ACC112 (cell line): ENCODE measurements around the gene TSSK2.

ENCODE experiments used
- H2AFZ ChIP-seq: fragments of 200-600 bp; sonication (generic); one replicate; pipeline ENCODE4 v1.6.0; 2017; ENCODE audit warnings: antibody characterized with exemption, low read length; ENCODE audit not compliant: unreplicated experiment
- H3K27ac ChIP-seq: fragments of 200-600 bp; sonication (generic); 2 replicates; pipeline ENCODE4 v1.5.1; 2014; ENCODE audit warnings: low read depth, mild to moderate bottlenecking, antibody characterized with exemption, low read length, moderate library complexity
- H3K27me3 ChIP-seq: fragments of 200-600 bp; sonication (generic); 2 replicates; pipeline ENCODE4 v1.6.1; 2014; ENCODE audit warnings: mild to moderate bottlenecking, antibody characterized with exemption, low read length, moderate library complexity, mixed read lengths; ENCODE audit not compliant: insufficient read depth
- H3K36me3 ChIP-seq: fragments of 200-600 bp; sonication (generic); 2 replicates; pipeline ENCODE4 v1.6.1; 2016; ENCODE audit warnings: mild to moderate bottlenecking, antibody characterized with exemption, low read length, moderate library complexity, mixed read lengths; ENCODE audit not compliant: insufficient read depth
- H3K4me1 ChIP-seq: fragments of 200-600 bp; sonication (generic); one replicate; pipeline ENCODE4 v1.6.1; 2016; ENCODE audit warnings: low read length, mixed read lengths; ENCODE audit not compliant: insufficient read depth, unreplicated experiment, control insufficient read depth
- H3K4me3 ChIP-seq: fragments of 200-600 bp; sonication (generic); 2 replicates; pipeline ENCODE4 v1.5.1; 2014; ENCODE audit warnings: mild to moderate bottlenecking, low read depth, low read length
- H3K79me2 ChIP-seq: fragments of 200-600 bp; sonication (generic); one replicate; pipeline ENCODE4 v1.6.0; 2016; ENCODE audit warnings: low read length; ENCODE audit not compliant: control insufficient read depth, unreplicated experiment, insufficient read depth

TSSK2 gene

DNA sequence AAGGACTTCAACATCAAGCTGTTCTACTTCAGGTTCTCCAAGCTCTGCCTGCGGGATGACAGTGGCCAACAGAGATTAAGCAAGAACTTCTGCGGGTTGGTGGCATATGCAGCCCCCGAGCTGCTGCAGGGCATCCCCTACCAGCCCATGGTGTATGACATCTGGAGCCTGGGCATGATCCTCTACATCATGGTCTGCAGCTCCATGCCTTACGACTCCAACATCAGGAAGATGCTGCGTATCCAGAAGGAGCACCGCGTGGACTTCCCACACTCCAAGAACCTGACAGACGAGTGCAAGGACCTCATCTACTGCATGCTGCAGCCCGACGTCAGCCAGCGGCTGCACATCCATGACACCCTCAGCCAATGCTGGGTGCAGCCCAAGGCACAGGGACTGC is 6.1 kb upstream of the TSSK2 start:
- no peak overlapping the region for H3K27ac ChIP-seq
- H3K27me3 ChIP-seq: no peaks in the 10 kb centered on the region
- H3K36me3 ChIP-seq: no peaks in the 10 kb centered on the region
- no peak overlapping the region for H2AFZ ChIP-seq
- peaks cover 22% of the 10 kb centered on the region for H3K79me2 ChIP-seq
- no peak overlapping the region for H3K4me3 ChIP-seq
- peaks cover 5% of the 10 kb centered on the region for H3K4me1 ChIP-seq

DNA sequence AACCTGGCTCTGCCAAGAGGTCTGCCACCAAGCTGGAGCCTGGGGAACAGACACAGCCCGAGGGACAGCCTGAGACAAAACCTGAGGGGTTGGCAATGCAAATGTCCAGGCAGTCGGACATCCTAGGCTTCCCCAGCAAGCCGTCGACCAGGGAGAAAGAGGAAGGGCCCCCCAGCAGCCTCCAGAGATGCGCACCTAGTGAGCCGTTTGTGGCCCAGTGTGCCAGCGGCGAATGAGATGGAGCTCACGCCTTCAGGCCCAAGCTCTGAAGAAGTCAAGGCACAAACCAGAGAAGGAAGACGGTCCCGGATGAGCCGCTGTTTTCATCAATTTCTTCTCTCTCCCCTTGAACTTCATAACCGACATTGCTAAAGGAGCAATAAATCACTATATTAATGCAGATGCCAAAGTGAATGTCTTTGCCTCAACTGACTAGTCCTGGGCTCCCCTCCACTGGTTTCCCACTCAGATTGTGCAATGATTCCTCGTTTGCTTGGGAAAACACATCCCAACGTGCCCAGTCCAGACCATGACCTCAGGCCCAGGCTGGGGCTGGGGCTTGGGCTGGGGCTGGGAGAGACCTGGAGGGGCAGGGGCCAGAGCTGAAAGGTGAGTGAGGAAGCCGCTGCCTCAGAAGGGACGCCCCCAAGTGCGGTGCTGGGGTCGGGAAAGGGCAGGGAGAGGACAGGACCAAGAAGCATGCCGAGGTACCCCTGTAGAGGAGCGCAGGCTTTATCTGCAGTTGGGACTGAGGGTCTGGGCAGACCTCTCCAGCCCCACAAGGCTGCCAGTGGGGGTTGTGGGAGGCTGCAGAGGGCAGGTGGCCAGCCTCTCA is 5.4 kb upstream of the TSSK2 start:
- no peaks in the 10 kb centered on the region for H3K36me3 ChIP-seq
- H3K4me1 ChIP-seq: peaks cover 4% of the 10 kb centered on the region
- H3K27me3 ChIP-seq: no peaks in the 10 kb centered on the region
- no peak overlapping the region for H3K4me3 ChIP-seq
- no peak overlapping the region for H3K27ac ChIP-seq
- H3K79me2 ChIP-seq: peaks cover 15% of the 10 kb centered on the region
- H2AFZ ChIP-seq: no peak overlapping the region

DNA sequence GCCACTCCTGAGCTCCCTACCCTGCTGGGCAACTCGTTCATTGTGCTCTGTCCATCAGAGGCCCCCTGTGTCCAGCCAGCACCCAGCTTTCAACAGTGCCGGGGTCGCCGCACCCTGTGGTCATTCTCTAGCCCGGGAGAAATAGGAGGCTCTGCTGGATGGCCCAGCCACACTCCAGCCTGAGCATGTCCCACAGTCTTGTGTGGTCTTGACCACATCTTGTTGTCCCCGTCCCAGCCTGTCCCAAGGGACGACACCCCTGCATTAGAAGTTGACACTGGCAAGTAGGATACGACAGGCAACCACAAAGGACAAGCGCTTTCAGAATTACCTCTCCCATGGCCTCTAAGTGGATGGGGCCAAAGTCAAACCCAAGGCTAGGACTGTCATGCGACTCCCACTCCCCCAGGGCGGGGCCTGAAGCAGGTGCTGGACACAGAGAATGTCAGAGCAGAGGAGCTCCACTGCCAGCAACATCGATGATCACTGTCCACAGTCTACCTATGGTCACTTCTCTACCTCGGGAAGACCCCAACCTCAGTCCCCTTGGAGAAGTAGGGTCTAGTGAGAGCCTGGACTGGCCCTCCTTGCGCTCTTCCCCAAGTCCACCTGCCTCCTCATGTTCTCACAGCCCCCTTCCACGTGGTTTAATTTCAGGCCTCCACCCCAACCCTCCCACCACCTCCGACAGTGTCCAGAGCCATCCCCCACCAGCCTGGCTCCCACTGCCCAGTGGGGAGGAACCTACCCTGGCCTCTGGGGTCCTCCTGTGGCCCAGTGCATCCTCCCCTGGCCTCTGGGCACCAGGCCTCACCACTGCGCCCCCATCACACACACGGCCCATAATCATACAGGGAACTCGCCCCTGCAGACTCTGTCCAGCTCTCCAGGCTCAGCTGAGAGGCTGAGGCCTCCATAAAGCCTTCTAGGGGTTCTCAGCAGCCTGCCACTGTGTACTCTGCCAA is 4.5 kb upstream of the TSSK2 start:
- Histone ChIP-seq H3K27ac (no peak overlapping the region), H3K36me3 (no peaks in the 10 kb centered on the region), H3K4me3 (no peak overlapping the region), H2AFZ (no peak overlapping the region), H3K27me3 (no peaks in the 10 kb centered on the region), H3K79me2 (peaks cover 6% of the 10 kb centered on the region), H3K4me1 (no peaks in the 10 kb centered on the region)

DNA sequence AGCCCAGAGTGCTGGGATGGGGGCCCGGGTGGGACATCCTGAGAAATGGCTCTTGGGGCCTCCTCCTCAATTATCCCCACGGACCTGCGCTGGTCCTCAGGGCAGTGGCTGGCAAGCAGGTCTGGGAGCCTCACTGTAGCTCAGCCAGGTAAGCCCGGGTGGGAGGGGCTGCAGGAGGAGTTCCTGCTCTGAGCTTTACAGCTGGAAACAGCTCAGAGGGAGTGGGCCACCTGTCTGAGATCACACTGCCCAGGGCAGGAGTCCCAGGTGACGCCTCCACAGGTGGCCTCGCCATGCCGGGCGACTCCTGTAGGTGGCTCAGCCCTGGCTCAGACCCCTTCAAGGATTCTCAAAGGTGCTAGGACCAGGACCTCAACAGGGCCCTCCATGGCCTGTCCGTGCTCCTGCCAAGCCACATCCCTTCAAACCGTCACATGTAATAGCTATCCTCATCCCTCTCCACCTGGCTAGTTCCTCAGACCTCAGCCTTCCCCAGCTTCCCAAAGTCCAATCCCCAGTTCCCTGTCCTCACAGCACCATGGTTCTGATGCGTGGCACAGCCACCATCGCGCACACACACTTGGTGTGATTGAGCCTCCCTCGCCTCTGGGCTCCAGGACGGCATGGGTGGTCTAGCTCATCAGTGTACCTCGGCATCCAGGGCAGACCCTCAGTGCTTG is 3.6 kb upstream of the TSSK2 start:
- H2AFZ ChIP-seq: no peak overlapping the region
- no peak overlapping the region for H3K4me3 ChIP-seq
- no peaks in the 10 kb centered on the region for H3K4me1 ChIP-seq
- H3K79me2 ChIP-seq: no peaks in the 10 kb centered on the region
- no peaks in the 10 kb centered on the region for H3K27me3 ChIP-seq
- H3K36me3 ChIP-seq: no peaks in the 10 kb centered on the region
- no peak overlapping the region for H3K27ac ChIP-seq

DNA sequence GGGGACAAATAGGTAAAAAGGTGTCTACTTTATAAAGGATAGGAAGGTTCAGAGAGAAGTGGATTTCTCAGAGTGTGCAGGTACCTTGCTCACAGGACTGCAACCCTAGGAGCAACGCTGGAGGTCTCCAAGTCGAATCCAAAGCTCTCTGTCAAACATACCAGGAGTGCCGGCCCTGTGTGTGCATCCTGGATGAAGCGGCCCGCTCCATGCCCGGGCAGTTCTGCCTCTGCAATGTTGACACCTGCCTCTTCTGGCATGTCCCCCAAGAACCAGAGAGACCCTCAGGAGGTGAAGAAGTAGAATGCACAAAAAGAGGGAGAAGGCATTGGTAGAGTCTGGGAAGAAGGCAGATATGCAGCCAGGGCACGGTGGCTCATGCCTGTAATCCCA is 3.1 kb upstream of the TSSK2 start:
- H3K79me2 ChIP-seq: no peaks in the 10 kb centered on the region
- H3K4me1 ChIP-seq: no peaks in the 10 kb centered on the region
- H3K36me3 ChIP-seq: no peaks in the 10 kb centered on the region
- H3K27me3 ChIP-seq: no peaks in the 10 kb centered on the region
- H3K4me3 ChIP-seq: no peak overlapping the region
- H2AFZ ChIP-seq: no peak overlapping the region
- no peak overlapping the region for H3K27ac ChIP-seq

DNA sequence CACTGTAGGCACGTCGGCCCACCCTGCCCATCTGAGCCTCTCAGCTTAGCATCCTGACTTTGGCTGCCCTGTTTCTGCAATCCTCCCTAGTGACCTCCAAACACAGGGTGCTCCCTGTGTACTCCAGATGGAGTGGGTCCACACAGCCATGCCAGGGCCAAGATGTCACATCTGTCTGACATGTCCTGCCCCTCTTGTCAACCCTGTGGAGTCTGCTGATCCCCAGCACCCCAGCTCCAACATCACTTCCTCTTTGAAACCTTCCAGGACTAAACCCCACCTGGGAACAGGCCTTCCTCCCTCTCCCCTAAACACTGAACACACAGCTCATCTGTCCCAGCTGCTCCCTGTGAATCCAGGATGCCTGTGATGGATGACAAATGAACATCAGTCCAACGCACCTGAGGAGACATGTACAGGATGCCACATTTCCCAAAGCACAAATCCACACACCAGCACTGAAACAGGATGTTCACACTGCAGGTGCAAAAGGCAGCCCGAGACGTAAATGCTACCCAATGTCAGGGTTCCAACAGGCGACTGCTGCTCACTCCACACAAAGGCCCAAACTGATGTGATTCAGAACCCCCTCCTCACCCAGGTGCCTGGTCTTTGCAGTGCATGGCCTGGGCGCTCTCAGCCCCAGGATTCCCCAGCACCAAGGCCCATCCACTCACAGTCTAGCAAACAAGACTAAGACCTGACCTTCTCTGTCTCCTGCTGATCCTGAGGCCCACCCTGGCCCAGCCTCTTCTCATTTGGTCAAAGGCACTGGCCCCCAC is 2.0 kb upstream of the TSSK2 start:
- H3K27me3 ChIP-seq: no peaks in the 10 kb centered on the region
- no peaks in the 10 kb centered on the region for H3K79me2 ChIP-seq
- no peak overlapping the region for H3K4me3 ChIP-seq
- no peak overlapping the region for H3K27ac ChIP-seq
- H3K4me1 ChIP-seq: no peaks in the 10 kb centered on the region
- H2AFZ ChIP-seq: no peak overlapping the region
- H3K36me3 ChIP-seq: no peaks in the 10 kb centered on the region

DNA sequence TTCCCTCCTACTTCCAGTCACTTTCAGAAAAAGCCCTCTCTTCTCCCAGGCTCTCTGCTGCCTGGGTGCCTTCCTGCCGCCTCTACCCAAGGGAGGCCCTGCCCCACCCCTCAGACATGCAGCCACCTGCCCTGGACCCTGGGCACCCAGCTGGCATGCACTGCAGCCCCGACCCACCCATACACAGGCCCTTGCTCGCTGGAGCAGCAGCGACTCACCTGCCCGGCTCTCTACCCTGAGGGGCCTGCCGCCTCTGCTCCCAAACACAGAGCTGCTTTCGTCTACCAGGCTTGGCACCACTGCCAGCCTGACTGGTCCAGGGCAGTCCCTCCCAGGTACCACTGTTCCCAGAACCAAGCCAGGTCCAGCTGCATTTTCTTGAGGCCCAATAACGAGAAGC is 1.2 kb upstream of the TSSK2 start:
- no peaks in the 10 kb centered on the region for H3K36me3 ChIP-seq
- no peaks in the 10 kb centered on the region for H3K79me2 ChIP-seq
- no peaks in the 10 kb centered on the region for H3K4me1 ChIP-seq
- no peak overlapping the region for H2AFZ ChIP-seq
- no peaks in the 10 kb centered on the region for H3K27me3 ChIP-seq
- no peak overlapping the region for H3K4me3 ChIP-seq
- H3K27ac ChIP-seq: no peak overlapping the region

DNA sequence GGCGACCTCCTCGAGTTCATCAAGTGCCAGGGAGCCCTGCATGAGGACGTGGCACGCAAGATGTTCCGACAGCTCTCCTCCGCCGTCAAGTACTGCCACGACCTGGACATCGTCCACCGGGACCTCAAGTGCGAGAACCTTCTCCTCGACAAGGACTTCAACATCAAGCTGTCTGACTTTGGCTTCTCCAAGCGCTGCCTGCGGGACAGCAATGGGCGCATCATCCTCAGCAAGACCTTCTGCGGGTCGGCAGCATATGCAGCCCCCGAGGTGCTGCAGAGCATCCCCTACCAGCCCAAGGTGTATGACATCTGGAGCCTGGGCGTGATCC is 542 bp downstream of the TSSK2 start:
- Histone ChIP-seq H3K79me2 (no peaks in the 10 kb centered on the region), H3K27me3 (no peaks in the 10 kb centered on the region), H3K27ac (no peak overlapping the region), H3K36me3 (no peaks in the 10 kb centered on the region), H3K4me1 (no peaks in the 10 kb centered on the region), H3K4me3 (no peak overlapping the region), H2AFZ (no peak overlapping the region)

DNA sequence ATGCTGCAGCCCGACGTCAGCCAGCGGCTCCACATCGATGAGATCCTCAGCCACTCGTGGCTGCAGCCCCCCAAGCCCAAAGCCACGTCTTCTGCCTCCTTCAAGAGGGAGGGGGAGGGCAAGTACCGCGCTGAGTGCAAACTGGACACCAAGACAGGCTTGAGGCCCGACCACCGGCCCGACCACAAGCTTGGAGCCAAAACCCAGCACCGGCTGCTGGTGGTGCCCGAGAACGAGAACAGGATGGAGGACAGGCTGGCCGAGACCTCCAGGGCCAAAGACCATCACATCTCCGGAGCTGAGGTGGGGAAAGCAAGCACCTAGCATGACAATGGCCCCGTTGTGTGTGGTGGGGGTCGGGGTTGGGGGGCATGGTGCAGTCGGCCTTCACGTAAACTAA is 1.0 kb downstream of the TSSK2 start:
- Histone ChIP-seq H3K4me3 (no peak overlapping the region), H3K36me3 (no peaks in the 10 kb centered on the region), H3K79me2 (no peaks in the 10 kb centered on the region), H3K4me1 (no peaks in the 10 kb centered on the region), H3K27me3 (no peaks in the 10 kb centered on the region), H2AFZ (no peak overlapping the region), H3K27ac (no peak overlapping the region)
